ENCODE results near the gene AKR1E2.

Gene AKR1E2

DNA sequence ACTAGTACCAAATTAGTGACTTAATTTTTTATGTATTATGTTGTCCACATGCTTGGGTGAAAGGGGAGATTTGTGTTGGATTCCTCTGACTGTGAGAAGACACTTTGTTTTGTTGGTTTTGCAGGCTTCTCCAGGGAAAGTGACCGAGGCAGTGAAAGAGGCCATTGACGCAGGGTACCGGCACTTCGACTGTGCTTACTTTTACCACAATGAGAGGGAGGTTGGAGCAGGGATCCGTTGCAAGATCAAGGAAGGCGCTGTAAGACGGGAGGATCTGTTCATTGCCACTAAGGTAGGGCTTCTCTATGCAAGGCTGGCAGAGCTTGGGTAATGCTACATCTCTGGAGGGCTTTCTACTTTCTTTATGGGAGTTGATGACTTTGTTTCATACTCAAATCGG is 4.5 kb downstream of the AKR1E2 start:
- Histone ChIP-seq H3K36me3 (ENCODE audit: control insufficient read depth, insufficient read depth, low read length) (no peaks in the 10 kb centered on the region), H3K9ac (ENCODE audit: low read depth, low read length) (no peak overlapping the region), H3K4me3 (ENCODE audit: low read depth, low read length) (no peak overlapping the region), H3K27me3 (ENCODE audit: control insufficient read depth, insufficient read depth, low read length) (peaks cover 21% of the 10 kb centered on the region), H3K9me3 (ENCODE audit: control insufficient read depth, insufficient read depth, low read length) (peaks cover 2% of the 10 kb centered on the region; the same call in 1 of the 2 replicates), H3K27ac (ENCODE audit: low read depth, low read length) (no peak overlapping the region), H3K4me1 (ENCODE audit: control insufficient read depth, insufficient read depth, low read length) (no peaks in the 10 kb centered on the region)

DNA sequence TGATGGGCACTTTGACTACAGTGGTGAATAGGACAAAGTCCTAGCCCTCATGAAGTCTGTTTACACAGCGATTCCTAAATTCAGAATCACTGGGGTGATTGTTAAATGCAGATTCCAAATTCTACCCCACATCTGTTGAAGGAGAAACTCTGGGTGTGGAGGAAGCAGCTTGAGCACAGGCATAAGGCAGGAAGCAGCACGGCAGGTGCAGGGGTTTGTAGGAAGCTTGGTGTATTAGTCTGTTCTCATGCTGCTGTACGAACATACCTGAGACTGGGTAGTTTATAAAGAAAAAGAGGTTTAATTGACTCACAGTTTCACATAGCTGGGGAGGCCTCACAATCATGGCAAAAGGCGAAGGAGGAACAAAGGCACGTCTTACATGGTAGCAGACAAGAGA is 5.1 kb downstream of the AKR1E2 start:
- Histone ChIP-seq H3K9me3 (ENCODE audit: control insufficient read depth, insufficient read depth, low read length) (no peaks in the 10 kb centered on the region), H3K36me3 (ENCODE audit: control insufficient read depth, insufficient read depth, low read length) (no peaks in the 10 kb centered on the region), H3K27ac (ENCODE audit: low read depth, low read length) (no peak overlapping the region), H3K4me1 (ENCODE audit: control insufficient read depth, insufficient read depth, low read length) (no peaks in the 10 kb centered on the region), H3K4me3 (ENCODE audit: low read depth, low read length) (no peak overlapping the region), H3K9ac (ENCODE audit: low read depth, low read length) (no peak overlapping the region), H3K27me3 (ENCODE audit: control insufficient read depth, insufficient read depth, low read length) (peaks cover 16% of the 10 kb centered on the region)

DNA sequence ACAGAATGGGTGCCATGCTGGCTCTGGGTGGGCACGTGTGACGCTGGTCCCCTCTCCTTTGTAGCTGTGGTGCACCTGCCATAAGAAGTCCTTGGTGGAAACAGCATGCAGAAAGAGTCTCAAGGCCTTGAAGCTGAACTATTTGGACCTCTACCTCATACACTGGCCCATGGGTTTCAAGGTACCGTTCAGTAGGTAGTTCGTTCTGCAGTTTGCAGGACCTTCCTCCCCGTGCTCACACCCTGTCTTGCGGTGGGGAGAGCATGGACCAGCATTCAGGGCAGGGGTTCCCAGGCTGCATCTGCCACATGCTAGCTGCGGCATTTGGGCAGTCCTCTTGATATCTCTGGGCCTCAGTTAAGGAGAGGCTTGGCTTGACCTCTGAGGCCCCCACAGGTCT is 7.3 kb downstream of the AKR1E2 start:
- Histone ChIP-seq H3K27ac (ENCODE audit: low read depth, low read length) (no peak overlapping the region), H3K9me3 (ENCODE audit: control insufficient read depth, insufficient read depth, low read length) (no peaks in the 10 kb centered on the region)

DNA sequence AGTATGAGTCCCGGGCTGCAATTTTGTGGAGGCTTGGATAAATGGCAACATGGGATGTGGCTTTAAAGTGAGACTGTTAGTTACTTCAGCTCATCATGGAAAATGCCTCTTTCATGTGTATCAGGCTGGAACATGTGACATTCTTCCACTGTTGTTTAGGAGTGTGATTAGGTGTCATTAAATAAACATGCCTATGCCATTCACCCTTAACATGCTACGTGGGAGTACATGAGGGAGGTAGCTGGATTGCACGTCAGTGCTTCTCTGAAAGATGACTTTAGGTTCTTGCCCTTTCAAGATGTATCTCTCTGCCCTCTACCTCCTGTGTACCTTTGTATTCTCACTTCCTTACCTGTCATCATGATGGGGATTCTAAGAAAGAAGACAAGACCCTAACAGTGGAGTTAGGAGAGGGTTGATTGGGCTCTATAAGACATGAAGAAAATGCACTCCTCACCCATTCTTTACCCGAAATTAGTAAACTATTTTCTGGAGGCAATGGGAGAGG is 8.9 kb downstream of the AKR1E2 start:
- H3K27ac ChIP-seq (ENCODE audit: low read depth, low read length), result no peak overlapping the region
- H3K36me3 ChIP-seq (ENCODE audit: control insufficient read depth, insufficient read depth, low read length), result no peaks in the 10 kb centered on the region
- H3K9ac ChIP-seq (ENCODE audit: low read depth, low read length), result no peak overlapping the region
- no peak overlapping the region for H3K4me3 ChIP-seq (ENCODE audit: low read depth, low read length)
- no peaks in the 10 kb centered on the region for H3K4me1 ChIP-seq (ENCODE audit: control insufficient read depth, insufficient read depth, low read length)
- H3K27me3 ChIP-seq (ENCODE audit: control insufficient read depth, insufficient read depth, low read length), result no peaks in the 10 kb centered on the region
- no peaks in the 10 kb centered on the region for H3K9me3 ChIP-seq (ENCODE audit: control insufficient read depth, insufficient read depth, low read length)

More for the DNA sequence above, 7.3 kb downstream of the AKR1E2 start:
- H3K27me3 ChIP-seq (ENCODE audit: control insufficient read depth, insufficient read depth, low read length), result no peaks in the 10 kb centered on the region
- no peaks in the 10 kb centered on the region for H3K36me3 ChIP-seq (ENCODE audit: control insufficient read depth, insufficient read depth, low read length)
- H3K9ac ChIP-seq (ENCODE audit: low read depth, low read length), result no peak overlapping the region
- no peak overlapping the region for H3K4me3 ChIP-seq (ENCODE audit: low read depth, low read length)
- H3K4me1 ChIP-seq (ENCODE audit: control insufficient read depth, insufficient read depth, low read length), result no peaks in the 10 kb centered on the region

DNA sequence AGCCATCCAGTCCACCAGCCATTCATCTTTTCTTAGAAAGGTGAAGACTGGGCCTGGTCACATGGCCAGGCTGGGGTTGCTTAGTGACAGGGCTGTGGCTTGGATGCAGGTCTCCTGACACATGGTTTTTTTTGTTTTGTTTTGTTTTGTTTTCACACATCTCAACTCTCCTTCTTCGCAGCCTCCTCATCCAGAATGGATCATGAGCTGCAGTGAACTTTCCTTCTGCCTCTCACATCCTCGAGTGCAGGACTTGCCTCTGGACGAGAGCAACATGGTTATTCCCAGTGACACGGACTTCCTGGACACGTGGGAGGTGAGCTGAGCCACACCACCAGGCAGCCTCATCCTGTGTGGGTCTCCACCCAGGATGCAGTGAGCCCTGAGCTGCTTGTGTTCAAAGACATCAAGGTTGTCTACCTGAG is 9.5 kb downstream of the AKR1E2 start:
- Histone ChIP-seq H3K9me3 (ENCODE audit: control insufficient read depth, insufficient read depth, low read length) (no peaks in the 10 kb centered on the region), H3K9ac (ENCODE audit: low read depth, low read length) (no peak overlapping the region), H3K27ac (ENCODE audit: low read depth, low read length) (no peak overlapping the region), H3K4me3 (ENCODE audit: low read depth, low read length) (no peak overlapping the region), H3K27me3 (ENCODE audit: control insufficient read depth, insufficient read depth, low read length) (no peaks in the 10 kb centered on the region), H3K4me1 (ENCODE audit: control insufficient read depth, insufficient read depth, low read length) (no peaks in the 10 kb centered on the region), H3K36me3 (ENCODE audit: control insufficient read depth, insufficient read depth, low read length) (no peaks in the 10 kb centered on the region)

DNA sequence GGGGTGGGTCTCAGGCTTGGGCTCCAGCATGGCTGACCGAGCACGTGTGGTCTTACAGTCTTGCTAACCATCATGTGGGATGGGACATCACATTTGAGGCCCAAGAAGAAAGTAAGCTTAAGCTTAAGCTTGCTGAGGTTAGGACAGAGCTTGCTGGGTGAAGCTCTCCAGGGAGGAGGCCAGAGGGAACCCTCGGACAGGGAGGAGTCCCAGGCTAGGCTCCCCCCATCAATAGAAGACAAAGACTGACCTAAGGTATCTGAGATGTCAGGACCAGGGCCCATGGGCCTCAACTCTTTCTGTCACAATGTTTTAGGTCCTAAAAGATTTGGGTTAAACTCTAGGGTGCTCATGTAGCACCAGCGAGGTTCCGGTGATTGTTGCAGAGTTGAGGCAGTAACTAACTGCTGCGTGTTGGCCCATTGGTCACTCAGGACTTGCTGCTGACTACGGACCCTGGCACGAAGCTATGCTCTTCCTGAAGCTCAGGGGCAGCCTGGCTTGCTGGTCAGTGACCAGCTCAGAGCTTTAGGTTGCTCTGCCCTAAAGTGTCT is 10.5 kb downstream of the AKR1E2 start:
- H3K27ac ChIP-seq (ENCODE audit: low read depth, low read length), result no peak overlapping the region
- H3K27me3 ChIP-seq (ENCODE audit: control insufficient read depth, insufficient read depth, low read length), result no peaks in the 10 kb centered on the region
- H3K4me1 ChIP-seq (ENCODE audit: control insufficient read depth, insufficient read depth, low read length), result no peaks in the 10 kb centered on the region
- no peaks in the 10 kb centered on the region for H3K36me3 ChIP-seq (ENCODE audit: control insufficient read depth, insufficient read depth, low read length)
- no peaks in the 10 kb centered on the region for H3K9me3 ChIP-seq (ENCODE audit: control insufficient read depth, insufficient read depth, low read length)
- no peak overlapping the region for H3K4me3 ChIP-seq (ENCODE audit: low read depth, low read length)
- no peak overlapping the region for H3K9ac ChIP-seq (ENCODE audit: low read depth, low read length)

DNA sequence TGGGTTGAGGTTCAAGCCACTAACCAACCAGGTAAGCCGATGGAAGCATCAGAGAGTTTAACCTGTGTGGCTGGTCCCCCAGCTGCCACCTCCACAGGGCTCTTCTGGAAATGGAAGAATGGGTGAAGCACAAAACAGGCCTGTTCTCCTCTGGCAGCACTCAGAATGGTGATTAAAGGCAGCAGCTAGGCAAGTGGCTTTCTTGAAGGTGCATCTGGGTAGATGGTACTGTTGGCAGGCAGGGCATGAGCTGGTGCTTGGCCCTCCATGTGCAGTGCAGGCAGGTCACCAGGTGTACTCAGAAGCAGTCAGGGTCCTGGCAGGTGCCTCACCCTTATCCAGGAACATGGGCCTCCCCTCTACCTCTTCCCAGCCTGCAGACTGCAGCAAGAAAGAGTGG is 11.5 kb downstream of the AKR1E2 start:
- no peaks in the 10 kb centered on the region for H3K27me3 ChIP-seq (ENCODE audit: control insufficient read depth, insufficient read depth, low read length)
- no peaks in the 10 kb centered on the region for H3K4me1 ChIP-seq (ENCODE audit: control insufficient read depth, insufficient read depth, low read length)
- H3K27ac ChIP-seq (ENCODE audit: low read depth, low read length), result no peak overlapping the region
- H3K36me3 ChIP-seq (ENCODE audit: control insufficient read depth, insufficient read depth, low read length), result no peaks in the 10 kb centered on the region
- H3K4me3 ChIP-seq (ENCODE audit: low read depth, low read length), result no peak overlapping the region
- no peak overlapping the region for H3K9ac ChIP-seq (ENCODE audit: low read depth, low read length)
- H3K9me3 ChIP-seq (ENCODE audit: control insufficient read depth, insufficient read depth, low read length), result no peaks in the 10 kb centered on the region

DNA sequence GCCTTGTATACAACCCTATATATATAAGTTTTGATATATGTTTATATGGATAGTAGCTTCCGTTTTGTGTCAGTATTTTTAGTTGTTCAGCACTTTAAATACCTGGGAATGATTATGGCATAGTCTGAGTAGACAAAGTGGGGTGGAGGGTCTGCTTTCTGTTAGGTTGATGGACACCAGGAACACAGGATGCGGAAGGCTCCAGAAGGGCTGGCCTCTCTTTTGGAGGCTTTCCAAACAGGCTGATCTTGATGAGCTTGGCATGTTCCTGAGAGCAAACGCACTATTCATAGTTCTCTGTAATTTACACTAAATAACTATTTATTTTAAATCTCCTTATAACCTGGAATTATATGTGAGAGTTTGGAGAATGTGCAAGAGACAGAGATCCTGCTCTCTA is 12.7 kb downstream of the AKR1E2 start:
- H3K27ac ChIP-seq (ENCODE audit: low read depth, low read length), result no peak overlapping the region
- no peak overlapping the region for H3K4me3 ChIP-seq (ENCODE audit: low read depth, low read length)
- H3K9me3 ChIP-seq (ENCODE audit: control insufficient read depth, insufficient read depth, low read length), result no peaks in the 10 kb centered on the region
- no peaks in the 10 kb centered on the region for H3K27me3 ChIP-seq (ENCODE audit: control insufficient read depth, insufficient read depth, low read length)
- H3K36me3 ChIP-seq (ENCODE audit: control insufficient read depth, insufficient read depth, low read length), result no peaks in the 10 kb centered on the region
- no peaks in the 10 kb centered on the region for H3K4me1 ChIP-seq (ENCODE audit: control insufficient read depth, insufficient read depth, low read length)
- H3K9ac ChIP-seq (ENCODE audit: low read depth, low read length), result no peak overlapping the region

DNA sequence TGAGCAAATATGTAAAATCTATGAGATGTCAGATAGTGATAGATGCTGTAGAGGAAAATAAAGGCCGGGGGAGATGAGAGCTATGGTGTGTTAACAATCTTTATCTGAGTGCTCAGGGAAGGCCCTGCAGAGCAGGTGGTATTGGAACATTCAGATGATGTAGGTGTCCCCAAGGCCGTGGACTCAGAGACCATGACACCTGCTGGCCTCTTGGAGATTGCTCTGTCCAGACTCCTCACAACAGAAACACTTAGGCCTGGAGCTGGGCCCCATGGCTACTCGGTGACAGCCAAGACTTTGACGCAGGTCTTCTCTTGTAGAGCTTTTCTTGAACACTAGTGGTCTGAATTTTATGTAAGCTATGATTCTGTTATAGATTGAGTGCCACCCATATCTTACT is 13.3 kb downstream of the AKR1E2 start:
- H3K4me1 ChIP-seq (ENCODE audit: control insufficient read depth, insufficient read depth, low read length), result no peaks in the 10 kb centered on the region
- no peak overlapping the region for H3K9ac ChIP-seq (ENCODE audit: low read depth, low read length)
- H3K4me3 ChIP-seq (ENCODE audit: low read depth, low read length), result no peak overlapping the region
- no peaks in the 10 kb centered on the region for H3K27me3 ChIP-seq (ENCODE audit: control insufficient read depth, insufficient read depth, low read length)
- no peaks in the 10 kb centered on the region for H3K9me3 ChIP-seq (ENCODE audit: control insufficient read depth, insufficient read depth, low read length)
- H3K27ac ChIP-seq (ENCODE audit: low read depth, low read length), result no peak overlapping the region
- no peaks in the 10 kb centered on the region for H3K36me3 ChIP-seq (ENCODE audit: control insufficient read depth, insufficient read depth, low read length)

DNA sequence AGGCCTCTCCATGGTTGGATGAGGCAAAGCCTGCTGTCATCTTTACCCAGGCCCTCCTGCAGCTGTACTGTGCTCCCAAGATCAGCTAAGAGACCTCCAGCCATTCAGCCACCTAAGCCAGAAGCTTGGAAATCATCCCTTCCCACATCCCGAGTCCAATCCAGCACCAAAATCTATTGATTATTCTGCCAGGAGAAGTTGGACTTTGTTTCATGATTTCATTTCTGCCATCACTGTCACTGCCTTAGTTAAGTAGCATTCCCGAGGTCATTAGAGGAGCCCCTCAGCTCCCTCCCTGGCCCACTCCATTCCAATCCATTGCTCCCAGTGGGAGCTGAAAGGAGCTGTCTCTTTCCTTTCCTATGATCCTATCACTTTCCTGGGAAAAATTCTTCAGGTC is 14.1 kb downstream of the AKR1E2 start:
- no peak overlapping the region for H3K27ac ChIP-seq (ENCODE audit: low read depth, low read length)
- no peaks in the 10 kb centered on the region for H3K9me3 ChIP-seq (ENCODE audit: control insufficient read depth, insufficient read depth, low read length)
- H3K4me3 ChIP-seq (ENCODE audit: low read depth, low read length), result no peak overlapping the region
- no peaks in the 10 kb centered on the region for H3K27me3 ChIP-seq (ENCODE audit: control insufficient read depth, insufficient read depth, low read length)
- no peaks in the 10 kb centered on the region for H3K36me3 ChIP-seq (ENCODE audit: control insufficient read depth, insufficient read depth, low read length)
- H3K9ac ChIP-seq (ENCODE audit: low read depth, low read length), result no peak overlapping the region
- no peaks in the 10 kb centered on the region for H3K4me1 ChIP-seq (ENCODE audit: control insufficient read depth, insufficient read depth, low read length)

DNA sequence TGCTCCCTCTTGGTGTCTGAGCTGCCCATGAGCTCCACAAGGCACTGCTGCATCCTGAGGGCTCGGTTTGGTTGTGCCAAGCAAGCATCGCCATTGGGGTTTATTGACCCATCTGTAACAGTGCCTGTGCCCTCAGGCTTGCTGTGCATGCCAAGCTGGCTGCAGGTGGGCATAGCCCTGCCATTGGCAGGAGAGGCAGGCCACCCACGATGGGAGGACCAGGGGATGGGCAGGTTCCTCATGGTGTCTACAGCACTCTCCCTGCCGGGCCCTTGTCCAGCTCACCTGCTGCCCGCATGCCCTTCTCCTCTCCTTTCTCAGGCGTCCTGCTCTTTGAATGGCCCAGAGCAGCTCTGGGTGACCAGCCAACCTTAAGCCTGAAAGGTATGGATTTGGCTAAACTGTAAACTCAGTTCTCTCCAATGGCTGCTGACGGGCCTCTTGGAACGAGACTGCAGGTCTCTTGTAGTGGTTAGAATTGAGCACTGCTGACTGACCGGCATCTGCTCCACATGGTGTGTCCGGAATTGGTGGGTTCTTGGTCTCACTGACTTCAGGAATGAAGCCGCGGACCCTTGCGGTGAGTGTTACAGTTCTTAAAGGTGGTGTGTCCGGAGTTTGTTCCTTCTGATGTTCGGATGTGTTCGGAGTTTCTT is 17.6 kb downstream of the AKR1E2 start:
- no peaks in the 10 kb centered on the region for H3K9me3 ChIP-seq (ENCODE audit: control insufficient read depth, insufficient read depth, low read length)
- no peaks in the 10 kb centered on the region for H3K4me1 ChIP-seq (ENCODE audit: control insufficient read depth, insufficient read depth, low read length)
- H3K36me3 ChIP-seq (ENCODE audit: control insufficient read depth, insufficient read depth, low read length), result no peaks in the 10 kb centered on the region
- no peak overlapping the region for H3K9ac ChIP-seq (ENCODE audit: low read depth, low read length)
- H3K4me3 ChIP-seq (ENCODE audit: low read depth, low read length), result no peak overlapping the region
- H3K27me3 ChIP-seq (ENCODE audit: control insufficient read depth, insufficient read depth, low read length), result no peaks in the 10 kb centered on the region
- no peak overlapping the region for H3K27ac ChIP-seq (ENCODE audit: low read depth, low read length)

Data from HUES48 (cell line).